Kidney glomerular epithelial cell (primary cell): ENCODE results near the gene DIAPH2.
"Not testable (repeated sequence)": the region's sequence is repeated elsewhere in the genome, so short reads cannot be mapped to it uniquely, and the experiment has no call there.

Experiments
- DNase-seq: peaks from one replicate; lab custom pipeline; 2025; lab: John Stamatoyannopoulos, UW

The DIAPH2 gene

DNA sequence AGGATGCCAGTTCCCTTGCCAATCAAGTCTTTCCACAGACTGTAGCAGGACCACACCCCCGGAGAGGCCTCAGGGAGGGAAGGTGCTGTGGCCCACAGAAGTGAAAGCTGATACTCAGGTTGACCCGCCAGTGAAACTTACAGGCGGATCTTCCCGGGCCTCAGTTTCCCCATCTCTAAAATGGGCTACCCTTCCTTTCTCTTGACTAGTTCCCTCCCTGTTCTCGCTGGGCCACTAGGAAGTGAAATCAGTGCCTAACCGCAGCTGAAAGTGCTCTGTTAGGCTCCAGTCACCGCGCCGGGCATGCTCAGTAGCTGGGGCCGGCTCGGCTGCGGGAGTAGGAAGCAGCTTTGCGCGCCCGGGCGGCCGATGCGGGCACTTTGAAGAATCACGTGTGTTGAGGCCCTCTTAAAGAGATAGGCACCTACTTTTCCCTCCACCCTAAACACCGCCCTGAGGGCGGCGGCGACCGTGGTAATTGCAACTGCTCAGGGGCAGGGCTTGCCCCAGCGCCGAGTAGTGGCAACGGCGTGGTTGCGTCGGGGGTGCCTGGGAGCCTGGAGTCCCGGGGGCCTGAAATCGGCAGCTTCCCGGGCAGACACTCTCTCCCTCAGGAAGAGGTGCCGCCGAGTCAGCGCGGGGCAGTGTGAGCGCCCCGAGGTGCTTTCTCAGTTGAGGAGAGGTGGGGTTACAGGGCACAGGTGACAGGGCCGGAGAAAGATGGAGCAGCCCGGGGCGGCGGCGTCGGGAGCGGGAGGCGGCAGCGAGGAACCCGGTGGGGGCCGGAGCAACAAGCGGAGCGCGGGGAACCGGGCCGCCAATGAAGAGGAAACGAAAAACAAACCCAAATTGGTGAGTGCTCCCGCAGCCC lies at the start of gene DIAPH2:
Gene DIAPH2, plus strand, starts transcription at position 504 of the 871 bp plus-strand sequence.
- DNase-seq, result peak; percentile 28

DNA sequence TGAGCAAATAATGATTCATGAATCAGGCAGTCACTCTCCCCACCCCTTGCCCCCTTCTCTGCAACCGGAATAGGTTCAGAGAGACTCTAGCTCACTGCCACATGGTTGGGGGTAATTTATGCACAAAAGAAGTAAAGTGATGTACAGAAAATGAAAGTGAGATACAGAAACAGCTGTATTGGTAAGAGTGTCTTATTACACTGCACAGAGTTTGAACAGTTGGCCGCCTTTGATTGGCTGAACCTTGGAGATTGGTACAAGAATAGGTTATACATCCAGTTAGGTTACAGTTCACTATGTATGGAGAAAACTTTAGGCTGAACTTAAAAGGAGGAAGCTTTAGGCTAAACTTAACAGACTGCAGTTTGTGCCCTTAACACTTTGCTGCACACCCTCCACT lies 34.6 kb upstream of the DIAPH2 start:
- DNase-seq, result no peak

DNA sequence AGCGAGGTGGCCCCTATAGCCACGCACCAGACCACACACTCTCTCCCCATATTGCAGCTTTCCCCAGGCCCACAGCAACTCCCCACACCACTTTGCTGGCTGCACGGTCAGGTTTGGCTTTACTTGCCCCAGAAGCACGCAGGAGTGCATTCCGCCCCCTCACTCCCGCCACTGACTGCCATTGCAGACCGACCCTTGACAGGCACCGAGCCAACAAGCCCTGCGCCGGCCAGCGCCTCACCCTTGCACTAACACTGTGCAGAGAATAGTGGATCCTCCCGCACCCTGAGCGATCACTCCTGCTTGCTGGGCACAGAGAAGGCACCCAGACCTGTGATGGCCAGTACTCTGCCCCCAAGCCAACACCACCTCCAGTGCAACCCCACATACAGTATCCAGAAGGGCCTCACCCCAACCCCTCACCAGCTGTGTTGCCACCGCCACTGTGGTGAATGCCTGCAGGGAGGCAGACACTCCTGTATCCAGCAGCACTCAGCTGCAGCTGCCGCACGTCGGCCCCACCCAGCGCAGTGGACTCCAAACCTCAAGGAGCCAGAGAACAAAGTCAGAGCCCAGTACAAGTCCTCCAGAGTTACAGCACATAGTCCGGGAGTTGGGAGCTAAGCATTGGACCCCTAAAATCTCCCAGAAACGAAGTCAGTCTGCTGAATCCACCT lies 28.6 kb upstream of the DIAPH2 start:
- DNase-seq, result no peak

DNA sequence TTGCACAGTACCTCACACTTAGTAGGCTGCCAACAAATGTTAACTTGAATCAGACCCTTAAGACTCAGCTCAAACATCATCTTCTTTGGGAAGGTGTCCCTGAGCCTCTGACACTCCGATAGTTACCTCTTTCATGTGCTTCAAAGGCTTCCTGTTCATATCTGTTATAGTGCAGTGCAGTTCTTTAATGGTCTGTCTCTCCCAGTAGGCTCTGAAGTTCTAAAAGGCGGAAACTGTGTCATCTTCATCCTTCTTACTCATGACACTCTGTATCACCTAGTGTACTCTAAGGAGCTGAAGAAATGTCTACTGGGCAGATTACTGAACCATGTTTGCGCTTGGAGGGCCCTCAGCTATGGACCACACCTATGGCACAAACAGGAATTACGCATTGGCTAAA lies 2.1 kb upstream of the DIAPH2 start:
- no peak for DNase-seq

DNA sequence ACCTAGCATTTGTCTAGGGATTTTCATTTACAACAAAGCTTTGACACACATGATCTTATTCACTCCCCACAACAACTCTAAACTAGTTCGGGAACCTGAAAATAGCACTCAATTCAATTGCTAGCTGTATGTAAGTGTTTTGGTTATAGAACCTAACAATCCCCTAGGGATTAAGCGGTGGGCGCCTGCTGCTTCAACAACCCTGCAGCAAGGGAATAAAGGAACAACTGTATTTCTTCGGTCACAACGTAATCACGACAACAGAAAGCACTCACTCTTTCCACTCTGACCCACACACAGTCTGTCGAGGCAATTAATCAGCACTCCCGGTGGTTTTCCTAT lies 674 bp upstream of the DIAPH2 start:
- DNase-seq, result no peak

DNA sequence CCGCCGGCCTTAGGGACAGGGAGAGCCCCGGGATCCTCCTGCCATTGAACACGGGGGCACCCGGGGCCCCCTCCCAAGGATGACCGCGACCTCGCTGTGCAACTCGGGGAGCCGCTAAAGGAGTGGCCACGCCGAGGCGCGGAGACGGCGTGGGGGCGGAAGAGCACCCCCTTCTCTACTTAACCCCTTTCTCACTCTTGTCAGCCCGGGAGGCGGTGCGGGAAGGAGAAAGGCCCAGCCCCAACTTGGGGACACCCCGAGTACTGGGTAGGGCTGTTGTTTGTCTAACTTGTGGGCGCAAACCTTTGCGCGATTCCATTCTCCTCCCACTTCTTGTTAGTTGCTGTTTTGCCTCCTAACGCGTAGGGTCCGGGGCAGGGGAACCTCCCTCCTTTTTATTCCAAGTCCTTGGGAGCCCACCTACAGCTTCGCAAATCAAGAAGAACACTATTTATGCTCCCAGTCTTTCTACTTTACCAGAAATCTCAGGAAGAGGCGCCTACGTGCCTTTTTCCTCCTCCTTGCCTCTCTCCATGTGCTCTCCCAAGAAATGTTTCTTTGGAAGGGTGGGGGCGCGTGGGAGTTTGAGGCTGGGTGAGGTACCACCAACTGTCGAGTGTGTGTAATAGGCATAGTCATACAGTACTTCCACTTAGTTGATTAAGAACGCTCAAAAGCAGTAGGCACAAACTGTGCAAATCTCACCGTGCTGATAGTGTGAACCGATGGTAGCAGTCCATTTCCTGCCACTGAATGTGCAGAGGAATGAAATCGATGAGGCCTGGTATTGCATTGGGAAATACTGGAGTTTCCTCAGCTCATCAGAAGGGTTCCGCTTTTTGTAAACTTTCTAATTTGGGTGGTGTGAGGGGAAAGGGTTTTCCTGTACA lies 813 bp downstream of the DIAPH2 start:
- peak; percentile 34 for DNase-seq

DNA sequence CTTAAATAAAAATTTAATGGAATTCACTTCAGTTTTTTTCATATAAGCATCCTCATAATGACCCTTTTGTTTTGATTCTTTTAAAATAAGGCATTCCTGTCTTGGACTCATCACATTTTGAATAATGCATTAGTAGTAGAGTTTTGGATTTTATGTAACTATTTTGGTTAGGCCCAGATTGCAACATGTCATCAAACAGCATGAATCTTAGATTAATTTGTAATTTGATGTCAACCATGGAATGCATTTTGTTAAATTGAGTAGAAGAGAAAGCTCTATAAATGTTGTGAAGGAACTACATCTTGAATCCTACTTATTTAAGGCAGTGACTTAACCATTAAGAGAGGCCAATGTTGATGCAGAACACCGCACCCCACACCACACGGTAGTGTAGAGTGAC lies 3.1 kb downstream of the DIAPH2 start:
- no peak for DNase-seq

DNA sequence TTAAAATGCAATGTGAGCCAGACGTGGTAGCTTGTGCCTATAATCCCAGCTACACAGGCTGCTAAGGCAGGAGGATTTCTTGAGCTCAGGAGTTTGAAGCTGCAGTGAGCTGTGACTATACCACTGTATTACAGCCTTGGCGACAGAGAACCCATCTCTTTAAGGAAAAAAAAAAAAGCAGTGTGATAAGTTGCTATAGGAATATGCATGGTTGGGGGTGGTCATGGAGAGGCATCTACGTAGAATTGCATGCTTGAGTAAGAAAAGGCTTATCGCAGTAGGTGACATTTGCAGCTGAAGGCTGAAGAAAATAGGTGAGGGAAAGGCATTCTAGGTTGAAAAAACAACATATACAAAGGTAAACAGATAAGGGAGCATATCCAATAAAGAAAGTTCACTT lies 4.1 kb downstream of the DIAPH2 start:
- DNase-seq, result no peak

DNA sequence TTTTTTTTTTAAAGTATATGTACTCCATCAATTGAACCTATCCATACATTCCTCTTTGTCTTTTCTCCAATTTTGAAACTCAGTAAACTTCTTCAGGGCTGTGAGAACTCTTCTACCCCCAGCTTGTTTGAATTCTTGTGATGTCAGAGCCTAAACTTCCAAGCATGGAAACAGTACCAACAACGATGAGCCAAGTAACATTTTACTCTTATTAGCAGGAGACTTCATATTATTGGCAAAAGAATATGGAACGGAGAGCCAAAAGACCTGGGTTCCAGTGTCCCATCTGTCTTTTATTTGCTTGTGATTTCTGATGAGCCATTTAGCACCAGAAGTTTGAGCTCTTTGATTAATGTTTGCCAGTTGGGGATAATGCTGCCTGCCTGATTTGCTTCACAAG lies 5.3 kb downstream of the DIAPH2 start:
- DNase-seq, result no peak

DNA sequence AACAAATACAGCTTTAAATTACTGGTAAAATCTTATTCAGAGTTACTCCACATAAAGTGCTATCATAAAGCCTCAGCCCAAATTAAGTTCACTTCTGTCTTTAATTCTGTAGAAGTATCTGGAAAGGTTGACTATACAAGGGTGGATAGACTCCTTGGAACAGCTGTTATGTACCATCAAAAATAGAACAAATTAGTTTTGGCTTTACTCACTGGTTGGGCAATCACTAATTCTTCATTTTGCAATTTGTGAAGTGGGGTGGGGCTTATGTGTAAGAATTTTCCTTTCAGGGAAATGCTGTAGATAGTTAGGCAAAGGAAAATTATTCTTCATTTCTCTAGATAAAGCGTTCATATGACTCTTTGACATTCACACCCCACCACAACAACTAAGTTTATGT lies 7.8 kb downstream of the DIAPH2 start:
- no peak for DNase-seq

DNA sequence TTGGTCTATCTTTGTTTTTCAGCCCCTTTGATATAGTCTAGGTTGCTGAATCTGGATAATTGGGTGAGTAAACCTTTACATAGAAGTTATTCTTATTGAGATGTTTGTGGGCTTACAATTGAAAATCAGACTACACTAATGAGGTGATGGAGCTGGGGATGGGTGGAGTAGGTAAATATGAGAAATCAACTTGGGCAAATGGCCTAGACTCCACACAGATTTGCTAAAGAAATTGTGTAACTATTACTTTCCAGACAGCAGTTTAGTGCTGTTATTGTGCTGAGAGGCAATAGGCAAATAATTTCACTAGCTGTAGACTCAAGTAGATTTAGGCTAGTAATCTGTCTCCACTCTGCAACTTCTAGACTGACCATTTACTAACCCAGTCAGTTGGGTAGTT lies 8.2 kb downstream of the DIAPH2 start:
- DNase-seq, result no peak

DNA sequence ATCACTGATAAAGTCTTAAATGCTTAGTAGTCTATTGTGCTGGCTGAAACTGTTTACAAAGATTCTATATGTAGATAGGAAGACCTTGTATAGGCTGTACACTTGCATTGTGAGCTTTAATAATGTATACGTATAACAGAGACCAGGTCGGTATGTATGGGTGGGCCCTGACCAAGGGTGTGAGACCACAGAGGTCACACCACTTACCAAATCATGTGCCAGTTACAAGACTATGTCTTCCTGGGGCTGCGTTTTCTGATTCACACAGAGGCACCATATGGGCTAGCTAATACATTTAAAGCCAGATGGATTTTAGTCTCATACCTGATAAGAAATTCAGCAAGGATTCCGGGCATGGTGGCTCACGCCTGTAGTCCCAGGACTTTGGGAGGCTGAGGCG lies 8.8 kb downstream of the DIAPH2 start:
- no peak for DNase-seq

DNA sequence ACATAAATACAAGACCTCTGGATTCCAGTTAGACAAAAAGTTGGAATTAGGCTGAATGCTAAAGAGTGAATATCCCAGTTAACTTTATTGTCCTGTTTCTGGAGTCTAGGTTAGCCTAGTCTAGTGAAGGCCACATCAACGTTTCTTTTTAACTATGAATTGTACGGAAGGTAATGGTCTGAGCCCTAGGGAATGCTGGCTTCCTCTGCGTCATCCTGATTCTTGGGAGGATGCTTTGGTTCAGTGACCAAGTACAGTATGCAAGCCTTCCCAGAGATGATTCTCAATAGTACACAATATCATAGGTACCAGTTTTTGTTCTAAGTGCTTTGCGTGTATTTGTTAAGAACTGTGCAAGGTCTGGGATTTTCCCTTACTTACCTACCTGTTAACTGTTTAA lies 11.8 kb downstream of the DIAPH2 start:
- DNase-seq, result peak; percentile 33

DNA sequence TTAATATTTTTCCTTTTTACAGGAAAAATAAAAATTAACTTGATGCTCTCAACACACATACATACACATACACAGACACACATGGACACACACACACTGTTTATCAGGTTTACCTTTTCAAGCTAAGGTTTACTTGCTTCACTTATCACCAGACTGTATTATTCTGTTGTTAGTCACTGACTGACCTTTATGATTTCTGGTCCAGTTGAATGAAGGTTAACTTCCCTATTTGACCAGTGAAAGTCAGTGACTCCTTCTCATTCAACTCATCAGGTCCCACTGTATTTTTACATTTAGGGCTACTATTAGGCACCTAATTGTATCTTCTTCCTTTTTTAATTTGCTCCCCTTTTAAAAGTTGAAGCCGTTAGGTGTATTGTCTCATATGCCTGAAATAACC lies 16.0 kb downstream of the DIAPH2 start:
- no peak for DNase-seq

DNA sequence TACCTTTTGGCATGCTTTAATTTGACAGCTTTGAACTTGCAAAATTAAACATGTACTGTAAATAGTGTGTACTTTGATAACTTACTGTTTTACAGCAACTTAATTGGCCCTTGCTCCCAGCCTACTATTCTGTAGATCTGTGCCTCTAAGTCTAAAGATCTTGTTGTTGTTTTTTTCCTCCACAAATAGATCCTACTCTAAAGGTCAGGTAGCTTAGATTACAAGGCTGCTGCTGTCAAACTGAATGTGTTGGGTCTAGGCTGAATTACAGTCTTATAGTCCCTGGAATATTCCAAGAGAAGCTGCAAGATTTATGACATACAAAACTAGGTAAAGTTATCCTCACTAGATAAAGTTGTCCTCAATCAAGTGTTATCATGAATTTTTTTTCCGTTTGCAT lies 18.7 kb downstream of the DIAPH2 start:
- no peak for DNase-seq

DNA sequence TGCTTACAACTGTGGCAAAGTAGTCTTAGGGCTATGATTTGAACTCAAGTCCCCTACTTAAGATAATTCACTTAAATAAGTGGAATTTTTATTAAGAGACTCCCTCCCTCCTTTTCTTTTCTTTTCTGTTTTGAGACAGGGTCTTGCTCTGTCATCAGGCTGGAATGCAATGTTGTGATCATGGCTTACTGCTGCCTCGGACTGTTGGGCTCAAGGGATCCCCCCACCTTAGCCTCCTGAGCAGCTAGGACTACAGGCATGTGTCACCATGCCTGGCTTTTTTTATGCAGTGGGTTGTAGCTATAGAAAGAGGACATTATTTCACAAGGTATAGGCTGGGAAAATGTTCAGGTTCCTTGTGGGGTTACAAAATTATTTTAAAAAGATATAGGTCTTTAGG lies 19.2 kb downstream of the DIAPH2 start:
- DNase-seq, result no peak

DNA sequence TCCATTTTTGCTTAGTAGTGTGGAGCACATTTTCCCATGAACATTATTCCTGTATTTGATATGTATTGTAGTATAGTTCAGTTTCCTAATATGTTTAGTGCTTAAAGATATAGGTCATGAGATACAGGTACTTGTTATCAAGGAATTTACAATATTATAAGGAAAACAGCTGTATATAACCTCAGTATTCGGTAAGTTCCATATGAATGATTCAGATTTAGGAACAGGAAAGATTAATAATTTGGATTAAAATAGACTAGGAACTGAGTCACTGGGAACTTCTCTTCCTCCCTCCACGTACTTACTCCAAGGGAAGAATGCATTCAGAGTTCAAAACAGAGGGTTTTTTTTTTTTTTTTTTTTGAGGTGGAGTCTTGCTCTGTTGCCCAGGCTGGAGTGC lies 20.0 kb downstream of the DIAPH2 start:
- DNase-seq, result no peak

DNA sequence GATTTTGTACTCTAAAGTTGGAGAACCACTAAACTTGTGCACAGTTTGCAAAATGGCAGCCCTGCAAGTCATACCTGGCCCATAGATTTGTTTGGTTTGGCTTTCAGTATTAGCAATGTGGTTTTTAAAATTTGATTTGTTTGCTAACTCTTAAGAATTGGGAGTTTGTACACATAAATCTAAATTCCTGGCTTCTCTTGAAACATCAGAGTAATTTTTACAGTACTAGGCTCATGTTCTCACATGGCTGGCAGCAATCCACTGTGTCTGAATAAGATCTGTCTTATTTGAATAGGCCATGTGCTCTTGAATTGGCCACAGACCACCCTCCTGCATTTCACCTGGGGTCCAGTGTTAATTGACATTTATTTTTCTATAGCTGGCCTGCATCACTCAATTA lies 21.3 kb downstream of the DIAPH2 start:
- no peak for DNase-seq

DNA sequence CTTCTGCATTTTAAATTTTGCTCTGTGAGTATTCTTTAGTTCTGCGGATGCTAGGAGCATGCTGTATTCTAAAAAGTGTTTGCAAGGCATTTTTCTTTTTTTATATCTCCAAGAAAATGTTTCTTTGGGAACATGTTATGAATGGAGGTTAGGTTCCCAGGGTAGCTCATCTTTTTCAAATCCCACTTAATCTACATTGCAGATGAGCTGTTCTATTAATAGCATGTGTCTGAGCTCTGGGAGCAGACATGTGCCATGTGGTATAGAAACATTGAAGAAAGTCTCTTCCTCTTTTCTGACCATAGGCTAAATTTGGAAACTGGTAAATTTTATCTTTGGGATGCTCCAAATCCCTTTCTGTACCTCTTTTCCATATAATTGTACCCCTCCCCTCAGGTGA lies 23.2 kb downstream of the DIAPH2 start:
- DNase-seq, result no peak

DNA sequence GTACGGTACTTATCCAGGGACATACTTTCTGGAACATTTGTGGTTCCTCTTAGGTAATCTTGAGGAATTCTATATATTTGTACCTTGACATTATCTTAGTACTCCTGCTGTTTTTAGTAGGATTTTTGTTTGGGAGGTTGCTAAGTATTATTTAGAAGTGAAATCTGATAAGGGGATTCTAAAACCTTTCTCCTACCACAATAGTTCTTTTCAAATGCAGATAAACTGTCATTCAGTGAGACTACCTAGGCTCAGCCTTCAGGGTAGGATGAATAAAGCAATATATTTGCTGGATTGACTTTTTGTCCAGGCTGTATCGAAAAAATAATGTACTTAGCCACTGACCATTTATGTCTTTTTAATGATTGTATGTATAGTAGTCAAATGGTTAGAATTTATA lies 25.4 kb downstream of the DIAPH2 start:
- no peak for DNase-seq

DNA sequence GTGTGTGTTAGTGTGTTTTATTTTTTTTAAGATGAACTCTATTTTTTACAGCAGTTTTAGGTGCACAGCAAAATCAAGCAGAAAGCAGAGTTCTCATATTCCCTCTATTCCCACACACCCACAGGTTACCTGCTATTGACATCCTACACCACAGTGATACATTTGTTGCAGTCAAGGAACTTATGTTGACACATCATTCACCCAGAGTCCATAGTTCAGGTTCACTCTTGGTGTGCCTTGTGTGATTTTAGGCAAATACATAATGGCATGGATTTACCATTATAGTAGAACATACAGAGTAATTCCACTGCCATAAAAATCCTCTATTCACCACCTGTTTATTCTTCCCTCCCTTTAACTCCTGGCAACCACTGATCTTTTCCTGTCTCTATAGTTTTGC lies 28.7 kb downstream of the DIAPH2 start:
- DNase-seq, result no peak

DNA sequence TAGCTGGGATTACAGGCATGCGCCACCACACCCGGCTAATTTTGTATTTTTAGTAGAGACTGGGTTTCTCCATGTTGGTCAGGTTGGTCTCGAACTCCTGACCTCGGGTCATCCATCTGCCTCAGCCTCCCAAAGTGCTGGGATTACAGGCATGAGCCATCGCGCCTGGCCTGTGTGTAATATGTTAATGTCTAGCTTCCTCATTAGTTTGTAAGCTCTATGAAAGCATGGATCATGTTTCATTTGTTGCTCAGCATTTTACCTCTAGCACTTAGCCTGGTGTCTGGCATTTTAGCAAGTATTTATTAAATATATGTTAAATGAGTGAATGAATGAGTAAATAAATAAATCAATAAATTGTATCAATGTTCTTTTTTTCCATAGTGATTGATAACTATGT lies 29.8 kb downstream of the DIAPH2 start:
- DNase-seq, result not testable (repeated sequence)

DNA sequence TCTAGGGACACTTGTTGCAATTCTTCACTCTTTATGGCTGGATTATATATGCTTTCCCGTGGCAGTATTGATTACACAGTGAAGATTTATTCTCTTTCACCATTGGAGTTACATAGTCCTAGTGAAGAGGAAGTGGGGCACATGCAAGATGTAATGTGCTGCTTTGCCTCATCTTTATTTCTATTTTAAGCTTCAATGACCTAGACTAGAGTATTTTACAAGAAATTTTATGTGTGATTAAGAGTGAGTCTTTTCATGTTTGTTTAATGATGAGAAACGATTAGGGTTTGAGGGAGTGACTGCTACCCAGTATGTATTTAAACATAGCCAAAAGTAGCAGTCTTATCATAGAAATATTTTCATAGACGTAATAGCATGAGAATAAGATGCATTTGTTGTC lies 30.8 kb downstream of the DIAPH2 start:
- no peak for DNase-seq
